Neutrophil (primary cell): Measurements from ENCODE around the gene PLCL1.

Experiments
- H3K27ac ChIP-seq: fragments of 200-600 bp; sonication (generic); 2 replicates; pipeline ENCODE4 v1.5.1; 2016; ENCODE audit warnings: mild to moderate bottlenecking, moderate library complexity
- H3K27me3 ChIP-seq: fragments of 200-600 bp; sonication (generic); 2 replicates; pipeline ENCODE4 v1.6.0; 2016; ENCODE audit warnings: mild to moderate bottlenecking
- H3K36me3 ChIP-seq: fragments of 200-600 bp; sonication (generic); 2 replicates; pipeline ENCODE4 v1.5.1; 2017
- H3K4me1 ChIP-seq, 2 experiments: fragments of 200-600 bp in 1 of 2; sonication (generic) in 1 of 2; 1 replicate in 1 of 2; 2 replicates in 1 of 2; pipeline versions ENCODE4 v1.5.1 to v1.6.1; 2013 to 2016; ENCODE audit warnings: low read depth in 1 of 2, low read length in 1 of 2, mild to moderate bottlenecking in 1 of 2, moderate library complexity in 1 of 2; ENCODE audit not compliant: control insufficient read depth in 1 of 2, insufficient read depth in 1 of 2
- H3K4me3 ChIP-seq, 2 experiments: fragments of 200-600 bp in 1 of 2; sonication (generic) in 1 of 2; 1 replicate in 1 of 2; 2 replicates in 1 of 2; pipeline ENCODE4 v1.5.1; 2013 to 2016; ENCODE audit warnings: low read depth in 1 of 2, low read length in 1 of 2, mild to moderate bottlenecking in 1 of 2, moderate library complexity in 1 of 2
- H3K9me3 ChIP-seq: fragments of 200-600 bp; sonication (generic); 2 replicates; pipeline ENCODE4 v1.5.1; 2016
- CTCF ChIP-seq: fragments of 200-600 bp; sonication (generic); IDR thresholded peaks from 2 replicates; pipeline ENCODE4 v1.5.1; 2016; ENCODE audit warnings: antibody characterized with exemption

Gene PLCL1

GRCh38 chr2:197850882-197851450 is 46.6 kb downstream of the PLCL1 start:
- no peaks in the 10 kb centered on the region for H3K9me3 ChIP-seq
- H3K4me1 ChIP-seq: no peaks in the 10 kb centered on the region
- no peaks in the 10 kb centered on the region for H3K27me3 ChIP-seq
- H3K4me3 ChIP-seq: no peak overlapping the region
- no peak for TF ChIP-seq CTCF
- H3K27ac ChIP-seq: no peak overlapping the region
- no peaks in the 10 kb centered on the region for H3K36me3 ChIP-seq

- Histone ChIP-seq H3K27ac (no peak overlapping the region), H3K9me3 (no peaks in the 10 kb centered on the region), H3K4me1 (no peaks in the 10 kb centered on the region), H3K27me3 (no peaks in the 10 kb centered on the region), H3K36me3 (no peaks in the 10 kb centered on the region), H3K4me3 (no peak overlapping the region)
- no peak for TF ChIP-seq CTCF
Observed at GRCh38 chr2:197851451-197851850, 47.1 kb downstream of the PLCL1 start.

- Histone ChIP-seq H3K4me1 (no peaks in the 10 kb centered on the region), H3K27ac (no peak overlapping the region), H3K9me3 (no peaks in the 10 kb centered on the region), H3K36me3 (no peaks in the 10 kb centered on the region), H3K4me3 (no peak overlapping the region), H3K27me3 (no peaks in the 10 kb centered on the region)
- TF ChIP-seq CTCF: no peak
Observed at GRCh38 chr2:197852108-197852507, 47.7 kb downstream of the PLCL1 start.

- H3K4me3 ChIP-seq: no peak overlapping the region
- no peak for TF ChIP-seq CTCF
- no peaks in the 10 kb centered on the region for H3K9me3 ChIP-seq
- H3K36me3 ChIP-seq: no peaks in the 10 kb centered on the region
- H3K27me3 ChIP-seq: no peaks in the 10 kb centered on the region
- H3K27ac ChIP-seq: no peak overlapping the region
- H3K4me1 ChIP-seq: peaks cover 0 to 11% of the 10 kb centered on the region in 2 experiments
Observed at GRCh38 chr2:197853549-197853948, 49.2 kb downstream of the PLCL1 start.

- no peak for TF ChIP-seq CTCF
- no peaks in the 10 kb centered on the region for H3K36me3 ChIP-seq
- H3K27me3 ChIP-seq: no peaks in the 10 kb centered on the region
Observed at GRCh38 chr2:197857476-197858107, 53.2 kb downstream of the PLCL1 start.

More at GRCh38 chr2:197857476-197858107, 53.2 kb downstream of the PLCL1 start:
- no peaks in the 10 kb centered on the region for H3K9me3 ChIP-seq
- peaks cover 0 to 11% of the 10 kb centered on the region in 2 experiments for H3K4me1 ChIP-seq
- H3K27ac ChIP-seq: peak overlapping the region; percentile 45
- H3K4me3 ChIP-seq: no peak overlapping the region
